ENCODE data around the gene SCN2B.

SCN2B gene

DNA sequence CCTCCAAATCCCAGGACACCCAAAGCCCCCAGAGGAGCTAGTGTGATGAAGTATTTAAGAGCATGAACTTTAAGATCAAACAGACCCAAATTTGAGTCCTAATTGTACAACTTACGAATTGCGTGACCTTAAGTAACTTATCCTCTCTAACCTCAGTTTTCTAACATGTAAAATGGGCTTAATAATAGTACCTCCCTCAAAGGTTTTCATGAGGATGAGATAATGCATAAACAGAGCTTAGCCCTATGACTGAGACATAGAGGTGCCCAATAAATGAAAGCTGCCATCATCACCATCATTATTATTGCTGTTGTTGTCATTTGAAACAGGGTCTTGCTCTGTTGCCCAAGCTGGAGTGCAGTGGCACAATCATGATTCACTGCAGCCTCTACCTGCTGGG is 9.2 kb downstream of the SCN2B start:
- Histone ChIP-seq H3K27me3 (ENCODE audit: insufficient read depth, insufficient read length) (peaks cover 25% of the 10 kb centered on the region), H3K9ac (ENCODE audit: insufficient read length, low read depth) (no peak overlapping the region), H3K36me3 (ENCODE audit: insufficient read depth, insufficient read length, low read length) (no peaks in the 10 kb centered on the region), H3K9me3 (ENCODE audit: insufficient read depth, low read length) (no peaks in the 10 kb centered on the region), H3K4me1 (ENCODE audit: insufficient read depth, insufficient read length) (peaks cover 14% of the 10 kb centered on the region), H3K4me3 (ENCODE audit: insufficient read length, low read depth) (no peak overlapping the region)
- TF ChIP-seq SUZ12 (IDR thresholded peaks at IDR 0.05; ENCODE audit: extremely low read depth, insufficient read depth, insufficient read length) = no peak
- no peak for TF ChIP-seq YY1 (IDR thresholded peaks at IDR 0.05; ENCODE audit: insufficient read depth, insufficient read length)
- no peak for DNase-seq (ENCODE audit: low read depth, low spot score)

DNA sequence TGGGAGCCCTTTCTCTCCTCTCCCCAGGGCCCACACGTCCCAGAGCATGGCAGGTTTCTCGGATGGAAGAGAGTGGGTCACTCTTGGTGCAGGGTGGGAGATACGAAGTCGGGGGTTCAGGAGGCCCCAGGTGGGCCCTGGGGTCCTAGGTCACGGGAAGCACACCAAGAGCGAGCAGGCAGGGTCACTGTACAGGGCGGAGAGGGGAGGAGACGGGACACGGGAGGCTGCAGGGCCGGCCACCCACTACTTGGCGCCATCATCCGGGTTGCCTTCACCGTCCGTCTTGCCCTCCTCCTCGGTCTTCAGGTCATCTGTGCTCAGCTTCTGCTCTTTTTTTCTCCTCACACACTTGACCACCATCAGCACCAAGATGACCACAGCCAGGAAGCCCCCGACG is 9.8 kb downstream of the SCN2B start:
- no peaks in the 10 kb centered on the region for H3K9me3 ChIP-seq (ENCODE audit: insufficient read depth, low read length)
- H3K4me1 ChIP-seq (ENCODE audit: insufficient read depth, insufficient read length) = peaks cover 12% of the 10 kb centered on the region
- TF ChIP-seq SUZ12 (IDR thresholded peaks at IDR 0.05; ENCODE audit: extremely low read depth, insufficient read depth, insufficient read length) (no peak), ZNF274 (IDR thresholded peaks at IDR 0.05; ENCODE audit: low read depth, low read length) (no peak), YY1 (IDR thresholded peaks at IDR 0.05; ENCODE audit: insufficient read depth, insufficient read length) (no peak)
- no peak overlapping the region for H3K9ac ChIP-seq (ENCODE audit: insufficient read length, low read depth)
- no peak overlapping the region for H3K4me3 ChIP-seq (ENCODE audit: insufficient read length, low read depth)
- H3K36me3 ChIP-seq (ENCODE audit: insufficient read depth, insufficient read length, low read length) = no peaks in the 10 kb centered on the region
- no peak for DNase-seq (ENCODE audit: low read depth, low spot score)
- peaks cover 19% of the 10 kb centered on the region for H3K27me3 ChIP-seq (ENCODE audit: insufficient read depth, insufficient read length)

DNA sequence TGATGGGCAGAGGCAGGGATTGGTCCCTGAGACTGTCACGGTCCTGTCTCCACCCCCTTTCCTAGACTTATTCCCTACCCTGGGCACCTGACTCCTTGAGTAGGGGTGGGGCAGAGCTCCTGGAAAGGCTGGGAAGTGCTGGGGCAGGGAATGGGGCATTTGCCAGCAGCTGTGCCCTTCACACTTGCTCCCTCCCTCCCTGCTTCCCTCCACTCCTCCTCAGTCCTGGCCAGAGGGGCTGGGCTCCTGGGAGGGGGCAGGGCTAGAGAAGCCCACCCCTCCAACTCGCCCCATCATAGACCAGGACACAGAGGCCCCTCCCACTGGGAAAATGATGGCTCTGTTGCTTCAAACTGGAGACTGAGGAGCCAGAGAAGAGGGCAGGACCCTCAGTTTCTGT is 11.6 kb downstream of the SCN2B start:
- peaks cover 2% of the 10 kb centered on the region for H3K27me3 ChIP-seq (ENCODE audit: insufficient read depth, insufficient read length)
- no peak for DNase-seq (ENCODE audit: low read depth, low spot score)
- H3K4me1 ChIP-seq (ENCODE audit: insufficient read depth, insufficient read length) = peaks cover 9% of the 10 kb centered on the region
- H3K36me3 ChIP-seq (ENCODE audit: insufficient read depth, insufficient read length, low read length) = no peaks in the 10 kb centered on the region
- no peak overlapping the region for H3K9ac ChIP-seq (ENCODE audit: insufficient read length, low read depth)
- TF ChIP-seq ZNF274 (IDR thresholded peaks at IDR 0.05; ENCODE audit: low read depth, low read length) (no peak), SUZ12 (IDR thresholded peaks at IDR 0.05; ENCODE audit: extremely low read depth, insufficient read depth, insufficient read length) (no peak), YY1 (IDR thresholded peaks at IDR 0.05; ENCODE audit: insufficient read depth, insufficient read length) (no peak)
- H3K4me3 ChIP-seq (ENCODE audit: insufficient read length, low read depth) = no peak overlapping the region
- no peaks in the 10 kb centered on the region for H3K9me3 ChIP-seq (ENCODE audit: insufficient read depth, low read length)

DNA sequence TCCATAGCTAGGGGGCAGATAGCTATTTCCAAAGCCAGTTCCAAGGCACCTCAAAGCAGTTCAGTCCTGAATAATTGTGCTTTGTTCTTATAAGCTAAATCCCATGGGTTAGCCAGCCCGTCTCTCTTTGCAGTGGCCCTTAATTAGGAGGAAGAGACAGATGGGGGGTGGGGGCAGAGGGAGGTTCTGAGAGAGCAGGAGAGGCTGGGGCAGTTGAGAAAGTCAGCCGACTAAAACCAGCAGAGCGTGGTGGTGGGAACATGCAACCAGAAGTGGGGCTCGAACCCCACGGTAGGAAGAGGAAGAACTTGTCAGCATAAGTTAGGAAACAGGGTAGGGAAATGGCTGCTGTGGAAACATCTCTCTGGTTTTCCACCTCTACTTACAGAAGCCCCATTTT is 12.9 kb downstream of the SCN2B start:
- TF ChIP-seq SUZ12 (IDR thresholded peaks at IDR 0.05; ENCODE audit: extremely low read depth, insufficient read depth, insufficient read length) (no peak), YY1 (IDR thresholded peaks at IDR 0.05; ENCODE audit: insufficient read depth, insufficient read length) (no peak), ZNF274 (IDR thresholded peaks at IDR 0.05; ENCODE audit: low read depth, low read length) (no peak)
- H3K4me3 ChIP-seq (ENCODE audit: insufficient read length, low read depth) = no peak overlapping the region
- H3K4me1 ChIP-seq (ENCODE audit: insufficient read depth, insufficient read length) = peaks cover 2% of the 10 kb centered on the region
- H3K9ac ChIP-seq (ENCODE audit: insufficient read length, low read depth) = no peak overlapping the region
- no peak for DNase-seq (ENCODE audit: low read depth, low spot score)
- H3K27me3 ChIP-seq (ENCODE audit: insufficient read depth, insufficient read length) = peaks cover 14% of the 10 kb centered on the region
- no peaks in the 10 kb centered on the region for H3K9me3 ChIP-seq (ENCODE audit: insufficient read depth, low read length)
- H3K36me3 ChIP-seq (ENCODE audit: insufficient read depth, insufficient read length, low read length) = no peaks in the 10 kb centered on the region

DNA sequence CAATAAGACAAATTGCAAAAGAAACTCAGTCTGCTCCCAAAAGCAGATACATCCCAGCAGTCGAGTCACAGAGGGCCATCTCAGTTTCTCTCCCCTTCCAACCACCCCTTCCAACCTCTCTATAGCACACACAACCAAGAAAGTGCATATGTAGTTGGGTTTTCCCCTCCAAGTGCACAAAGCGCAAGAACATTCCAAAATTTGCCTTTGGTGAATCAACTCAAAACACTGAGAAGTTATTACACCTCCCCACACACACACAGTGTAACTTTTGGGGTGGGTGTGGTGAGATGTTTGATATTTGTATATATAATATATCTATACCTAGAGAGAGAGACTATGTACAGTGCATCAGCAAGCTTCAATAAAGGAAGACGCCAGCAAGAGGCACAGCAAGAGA is 13.6 kb downstream of the SCN2B start:
- Histone ChIP-seq H3K4me3 (ENCODE audit: insufficient read length, low read depth) (no peak overlapping the region), H3K4me1 (ENCODE audit: insufficient read depth, insufficient read length) (peaks cover 4% of the 10 kb centered on the region), H3K36me3 (ENCODE audit: insufficient read depth, insufficient read length, low read length) (no peaks in the 10 kb centered on the region), H3K9me3 (ENCODE audit: insufficient read depth, low read length) (no peaks in the 10 kb centered on the region), H3K9ac (ENCODE audit: insufficient read length, low read depth) (no peak overlapping the region), H3K27me3 (ENCODE audit: insufficient read depth, insufficient read length) (peaks cover 20% of the 10 kb centered on the region)
- no peak for DNase-seq (ENCODE audit: low read depth, low spot score)
- TF ChIP-seq YY1 (IDR thresholded peaks at IDR 0.05; ENCODE audit: insufficient read depth, insufficient read length) = no peak
- no peak for TF ChIP-seq ZNF274 (IDR thresholded peaks at IDR 0.05; ENCODE audit: low read depth, low read length)
- TF ChIP-seq SUZ12 (IDR thresholded peaks at IDR 0.05; ENCODE audit: extremely low read depth, insufficient read depth, insufficient read length) = no peak

DNA sequence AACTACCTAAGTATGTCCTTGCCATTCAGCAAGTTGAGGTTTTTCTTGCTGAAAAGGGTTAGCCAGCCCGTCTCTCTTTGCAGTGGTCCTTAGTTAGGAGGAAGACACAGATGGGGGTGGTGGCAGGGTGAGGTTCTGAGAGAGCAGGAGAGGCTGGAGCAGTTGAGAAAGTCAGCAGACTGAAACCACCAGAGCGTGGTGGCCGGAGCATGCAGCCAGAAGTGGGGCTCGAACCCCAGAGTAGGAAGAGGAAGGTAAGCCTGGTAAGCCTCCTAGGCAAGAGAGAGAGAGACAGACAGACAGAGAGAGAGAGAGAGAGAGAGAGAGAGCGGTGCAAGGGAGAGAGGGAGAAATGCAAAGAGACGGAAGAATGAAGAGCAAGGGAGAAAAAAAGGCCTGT is 14.7 kb downstream of the SCN2B start:
- Histone ChIP-seq H3K27me3 (ENCODE audit: insufficient read depth, insufficient read length) (peaks cover 31% of the 10 kb centered on the region), H3K4me3 (ENCODE audit: insufficient read length, low read depth) (no peak overlapping the region), H3K9me3 (ENCODE audit: insufficient read depth, low read length) (no peaks in the 10 kb centered on the region), H3K4me1 (ENCODE audit: insufficient read depth, insufficient read length) (peaks cover 8% of the 10 kb centered on the region), H3K36me3 (ENCODE audit: insufficient read depth, insufficient read length, low read length) (no peaks in the 10 kb centered on the region), H3K9ac (ENCODE audit: insufficient read length, low read depth) (no peak overlapping the region)
- no peak for DNase-seq (ENCODE audit: low read depth, low spot score)
- TF ChIP-seq SUZ12 (IDR thresholded peaks at IDR 0.05; ENCODE audit: extremely low read depth, insufficient read depth, insufficient read length) (no peak), ZNF274 (IDR thresholded peaks at IDR 0.05; ENCODE audit: low read depth, low read length) (no peak), YY1 (IDR thresholded peaks at IDR 0.05; ENCODE audit: insufficient read depth, insufficient read length) (no peak)

DNA sequence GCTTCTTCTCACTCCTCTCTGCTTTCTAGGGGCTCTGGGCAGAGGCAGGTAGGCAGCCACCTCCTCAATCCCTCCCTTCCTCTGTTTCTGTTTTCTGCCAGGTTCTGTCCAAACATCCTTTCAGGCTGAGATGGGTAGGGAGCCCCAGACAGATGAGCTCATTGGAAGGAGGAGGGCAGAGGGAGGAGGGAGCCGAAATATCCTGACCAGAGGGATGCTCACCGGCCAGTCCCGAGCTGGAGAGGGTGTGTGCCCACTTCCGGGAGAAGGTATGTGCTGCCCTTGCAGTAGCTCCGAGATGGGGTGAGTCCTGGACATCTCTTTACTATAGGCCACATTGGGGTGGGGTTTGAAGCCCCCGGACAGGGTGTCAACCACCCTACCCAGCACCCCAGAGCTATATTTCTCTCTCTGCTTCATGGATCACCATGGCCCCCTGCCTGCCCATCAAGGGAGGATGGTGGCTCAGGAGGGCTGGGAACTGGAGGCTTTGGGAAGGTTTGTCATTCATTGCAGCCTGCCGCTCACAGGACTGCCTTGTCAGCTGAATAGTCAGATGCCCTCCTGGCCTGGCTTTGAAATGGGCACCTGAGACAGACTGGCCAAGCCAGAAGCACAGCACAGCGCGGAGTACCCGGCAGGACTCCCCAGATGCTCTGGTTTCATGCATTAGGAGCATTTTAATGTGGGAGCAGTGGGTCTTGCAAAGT is 19.1 kb downstream of the SCN2B start:
- peaks cover 71% of the 10 kb centered on the region for H3K27me3 ChIP-seq (ENCODE audit: insufficient read depth, insufficient read length)
- no peaks in the 10 kb centered on the region for H3K36me3 ChIP-seq (ENCODE audit: insufficient read depth, insufficient read length, low read length)
- H3K9ac ChIP-seq (ENCODE audit: insufficient read length, low read depth) = no peak overlapping the region
- DNase-seq (ENCODE audit: low read depth, low spot score) = no peak
- no peak overlapping the region for H3K4me3 ChIP-seq (ENCODE audit: insufficient read length, low read depth)
- no peaks in the 10 kb centered on the region for H3K9me3 ChIP-seq (ENCODE audit: insufficient read depth, low read length)
- peaks cover 17% of the 10 kb centered on the region for H3K4me1 ChIP-seq (ENCODE audit: insufficient read depth, insufficient read length)
- TF ChIP-seq ZNF274 (IDR thresholded peaks at IDR 0.05; ENCODE audit: low read depth, low read length) (no peak), SUZ12 (IDR thresholded peaks at IDR 0.05; ENCODE audit: extremely low read depth, insufficient read depth, insufficient read length) (no peak), YY1 (IDR thresholded peaks at IDR 0.05; ENCODE audit: insufficient read depth, insufficient read length) (no peak)
